Fibroblast of lung (primary cell): ENCODE measurements around the gene USP13. TPM values are rescaled to one million over a fixed set of nuclear protein-coding genes. Genes with fewer than 3 reads are reported as not detected.

Source experiments
- DNase-seq, 2 donors: peaks; one replicate each; pipeline versions ENCODE4 v3.0.0 to v3.0.0-alpha.2; 2010; ENCODE audit warnings: low read depth in 2 of 2
- H2AFZ ChIP-seq: 2 replicates; pipeline ENCODE4 v1.5.1; 2012; ENCODE audit warnings: low read length, control low read depth, inconsistent platforms
- H3K27ac ChIP-seq: 2 replicates; pipeline ENCODE4 v1.5.1; 2011; ENCODE audit warnings: low read length, control low read depth; ENCODE audit not compliant: insufficient read depth
- H3K27me3 ChIP-seq: 2 replicates; pipeline ENCODE4 v1.5.1; 2011; ENCODE audit warnings: mild to moderate bottlenecking, low read length; ENCODE audit not compliant: control insufficient read depth, insufficient read depth
- H3K36me3 ChIP-seq: 2 replicates; pipeline ENCODE4 v1.5.1; 2011; ENCODE audit warnings: low read length; ENCODE audit not compliant: control insufficient read depth, insufficient read depth
- H3K4me1 ChIP-seq: 2 replicates; pipeline ENCODE4 v1.5.1; 2011; ENCODE audit warnings: low read length; ENCODE audit not compliant: control insufficient read depth, insufficient read depth; ENCODE audit errors: extremely low read depth
- H3K4me2 ChIP-seq: 2 replicates; pipeline ENCODE4 v1.5.1; 2011; ENCODE audit warnings: low read length, control low read depth; ENCODE audit not compliant: insufficient read depth; ENCODE audit errors: extremely low read depth
- H3K4me3 ChIP-seq, 4 experiments: fragments of 200-600 bp in 1 of 4; sonication (generic) in 1 of 4; replicated peaks in 1 of 4; 2 replicates each; pipeline ENCODE4 v1.5.1; 2011 to 2016; ENCODE audit warnings: low read length in 4 of 4, low read depth in 3 of 4, mild to moderate bottlenecking in 3 of 4, control low read depth in 2 of 4, inconsistent platforms in 1 of 4, mixed read lengths in 1 of 4; ENCODE audit not compliant: insufficient read depth in 1 of 4; ENCODE audit errors: control extremely low read depth in 1 of 4
- H3K79me2 ChIP-seq: 2 replicates; pipeline ENCODE4 v1.5.1; 2012; ENCODE audit warnings: mild to moderate bottlenecking, low read length, inconsistent platforms; ENCODE audit not compliant: control insufficient read depth, insufficient read depth
- H3K9ac ChIP-seq: 2 replicates; pipeline ENCODE4 v1.5.1; 2011; ENCODE audit warnings: mild to moderate bottlenecking, low read length, control low read depth; ENCODE audit not compliant: insufficient read depth
- H3K9me3 ChIP-seq: 2 replicates; pipeline ENCODE4 v1.5.1; 2012; ENCODE audit warnings: low read depth, low read length; ENCODE audit not compliant: control insufficient read depth, insufficient read depth
- H4K20me1 ChIP-seq: 2 replicates; pipeline ENCODE4 v1.5.1; 2011; ENCODE audit warnings: low read length; ENCODE audit not compliant: control insufficient read depth, insufficient read depth; ENCODE audit errors: extremely low read depth
- EZH2 ChIP-seq: IDR thresholded peaks from 2 replicates; pipeline ENCODE4 v1.5.1; 2012; ENCODE audit warnings: low read length, control low read depth, mild to moderate bottlenecking; ENCODE audit errors: missing control alignments
- polyA plus RNA-seq, 2 donors: library from polyadenylated mRNA; depleted of rRNA in 1 of 2; stranded (reverse) in 1 of 2; unstranded in 1 of 2; fragments of >200 nt; gene quantifications; 2 replicates each; pipeline ENCODE4 v1.2.1, GENCODE V29; 2011 to 2012; ENCODE audit warnings: missing spikeins in 1 of 2
- total RNA-seq: library from RNA; depleted of rRNA; stranded (reverse); fragments of >200 nt; gene quantifications from 2 replicates; pipeline ENCODE4 v1.2.1, GENCODE V29; 2014
- TF ChIP-seq, protein P1 (sequence below), 2 donors: IDR thresholded peaks in 1 of 2; conservative IDR thresholded peaks in 1 of 2; 1 replicate in 1 of 2; 2 replicates in 1 of 2; pipeline ENCODE4 v1.5.1; 2011 to 2012; ENCODE audit warnings: low read length in 2 of 2, control low read depth in 1 of 2, inconsistent platforms in 1 of 2, low read depth in 1 of 2, mild to moderate bottlenecking in 1 of 2

Gene USP13
- total and polyA plus RNA-seq, 2 donors (not counting 1 experiment from before 2014, with no cell fraction given), result 11.7 to 15.7 TPM

- H3K27me3 ChIP-seq, result no peaks in the 10 kb centered on the region
- DNase-seq, result no peak
- no peak overlapping the region for H3K4me3 ChIP-seq
- H3K36me3 ChIP-seq, result no peaks in the 10 kb centered on the region
- no peaks in the 10 kb centered on the region for H4K20me1 ChIP-seq
- H3K4me1 ChIP-seq, result peaks cover 2% of the 10 kb centered on the region
- TF ChIP-seq EZH2, result no peak
- TF ChIP-seq, protein P1, sequence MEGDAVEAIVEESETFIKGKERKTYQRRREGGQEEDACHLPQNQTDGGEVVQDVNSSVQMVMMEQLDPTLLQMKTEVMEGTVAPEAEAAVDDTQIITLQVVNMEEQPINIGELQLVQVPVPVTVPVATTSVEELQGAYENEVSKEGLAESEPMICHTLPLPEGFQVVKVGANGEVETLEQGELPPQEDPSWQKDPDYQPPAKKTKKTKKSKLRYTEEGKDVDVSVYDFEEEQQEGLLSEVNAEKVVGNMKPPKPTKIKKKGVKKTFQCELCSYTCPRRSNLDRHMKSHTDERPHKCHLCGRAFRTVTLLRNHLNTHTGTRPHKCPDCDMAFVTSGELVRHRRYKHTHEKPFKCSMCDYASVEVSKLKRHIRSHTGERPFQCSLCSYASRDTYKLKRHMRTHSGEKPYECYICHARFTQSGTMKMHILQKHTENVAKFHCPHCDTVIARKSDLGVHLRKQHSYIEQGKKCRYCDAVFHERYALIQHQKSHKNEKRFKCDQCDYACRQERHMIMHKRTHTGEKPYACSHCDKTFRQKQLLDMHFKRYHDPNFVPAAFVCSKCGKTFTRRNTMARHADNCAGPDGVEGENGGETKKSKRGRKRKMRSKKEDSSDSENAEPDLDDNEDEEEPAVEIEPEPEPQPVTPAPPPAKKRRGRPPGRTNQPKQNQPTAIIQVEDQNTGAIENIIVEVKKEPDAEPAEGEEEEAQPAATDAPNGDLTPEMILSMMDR (conservative IDR thresholded peaks at IDR 0.05 in 1 of 2, IDR thresholded peaks at IDR 0.05 in 1 of 2; ENCODE audit: low read depth in 1 of 2, low read length in 2 of 2), result no peak
- H3K9me3 ChIP-seq, result no peaks in the 10 kb centered on the region
- H3K9ac ChIP-seq, result no peak overlapping the region
- peak overlapping the region; percentile 18 for H3K27ac ChIP-seq
- H3K79me2 ChIP-seq, result peaks cover 57% of the 10 kb centered on the region
- no peak overlapping the region for H2AFZ ChIP-seq
- H3K4me2 ChIP-seq, result peak overlapping the region; percentile 23
Measured at GRCh38 chr3:179671309-179671708, 18.5 kb downstream of the USP13 start.

GRCh38 chr3:179671747-179672242 is 19.0 kb downstream of the USP13 start:
- Histone ChIP-seq H3K4me2 (peak overlapping the region; percentile 23), H3K36me3 (no peaks in the 10 kb centered on the region), H4K20me1 (no peaks in the 10 kb centered on the region), H3K4me3 (no peak overlapping the region), H3K79me2 (peaks cover 56% of the 10 kb centered on the region), H2AFZ (no peak overlapping the region), H3K9me3 (no peaks in the 10 kb centered on the region), H3K4me1 (no peaks in the 10 kb centered on the region), H3K27ac (peak overlapping the region; percentile 18), H3K9ac (no peak overlapping the region), H3K27me3 (no peaks in the 10 kb centered on the region)
- DNase-seq, result peak; percentile 32 to 56
- TF ChIP-seq EZH2, result no peak
- TF ChIP-seq, protein P1 (conservative IDR thresholded peaks at IDR 0.05 in 1 of 2, IDR thresholded peaks at IDR 0.05 in 1 of 2; ENCODE audit: low read depth in 1 of 2, low read length in 2 of 2), result no peak

DNA sequence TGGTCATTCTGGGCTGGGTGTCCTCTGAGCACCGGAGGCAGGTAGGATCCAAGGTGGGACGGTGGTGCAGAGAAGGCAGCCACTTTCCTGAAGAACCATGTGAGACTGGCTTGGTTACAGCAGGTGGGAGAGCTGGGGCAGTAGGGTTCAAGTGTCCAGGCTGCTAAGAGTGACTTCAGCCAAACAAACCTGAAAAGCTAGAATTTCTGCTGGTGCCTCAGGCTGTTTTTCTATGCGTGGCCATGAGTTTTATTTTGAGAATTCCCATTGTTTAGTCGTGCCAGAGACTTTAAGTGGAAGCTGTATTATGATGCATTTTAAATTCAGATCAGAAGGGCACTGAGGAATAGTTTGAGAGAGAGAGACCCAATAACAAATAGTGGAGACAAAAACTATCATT is 20.1 kb downstream of the USP13 start:
- TF ChIP-seq EZH2, result no peak
- TF ChIP-seq, protein P1 (conservative IDR thresholded peaks at IDR 0.05 in 1 of 2, IDR thresholded peaks at IDR 0.05 in 1 of 2; ENCODE audit: low read depth in 1 of 2, low read length in 2 of 2), result no peak
- Histone ChIP-seq H3K36me3 (no peaks in the 10 kb centered on the region), H3K4me1 (no peaks in the 10 kb centered on the region), H3K4me2 (no peak overlapping the region), H4K20me1 (no peaks in the 10 kb centered on the region), H3K27me3 (no peaks in the 10 kb centered on the region), H2AFZ (no peak overlapping the region), H3K9me3 (no peaks in the 10 kb centered on the region), H3K27ac (no peak overlapping the region), H3K9ac (no peak overlapping the region), H3K79me2 (peaks cover 51% of the 10 kb centered on the region), H3K4me3 (no peak overlapping the region)
- DNase-seq, result no peak
